SU-DHL-6 (cell line): ENCODE measurements around the gene OTUD1.

Experiments used
- CTCF ChIP-seq: fragments of 200-600 bp; sonication (generic); IDR thresholded peaks from one replicate; pipeline ENCODE4 v1.5.1; 2017; ENCODE audit warnings: antibody characterized with exemption, mild to moderate bottlenecking, low read length, moderate library complexity; ENCODE audit not compliant: insufficient read depth, poor library complexity, severe bottlenecking
- EZH2phosphoT487 ChIP-seq: fragments of 200-600 bp; sonication (generic), shearing (Covaris generic); conservative IDR thresholded peaks from 2 replicates; pipeline ENCODE4 v1.6.1; 2018; ENCODE audit warnings: mild to moderate bottlenecking, antibody characterized with exemption, low read length, moderate library complexity, mixed read lengths

GRCh38 chr10:23432166-23432565 lies 6.7 kb upstream of the OTUD1 start:
- no peak for TF ChIP-seq CTCF
- TF ChIP-seq EZH2phosphoT487 = no peak
